HG03342 (cell line): Measurements from ENCODE around the gene ATP2B2.
"Not testable (repeated sequence)": the region's sequence is repeated elsewhere in the genome, so short reads cannot be mapped to it uniquely, and the experiment has no call there.

ENCODE experiments used
- ATAC-seq: cut with Tn5 transposase; IDR thresholded peaks from one replicate; pipeline ENCODE4 v1.9.1; 2021; ENCODE audit warnings: mild to moderate bottlenecking, moderate library complexity; ENCODE audit not compliant: unreplicated experiment

ATP2B2 gene

GRCh38 chr3:10312861-10313260 lies 192.5 kb downstream of the ATP2B2 start:
- ATAC-seq: no peak

GRCh38 chr3:10312391-10312790 lies 193.0 kb downstream of the ATP2B2 start:
- no peak for ATAC-seq

GRCh38 chr3:10311710-10312109 lies 193.7 kb downstream of the ATP2B2 start:
- ATAC-seq: no peak

GRCh38 chr3:10310578-10310977 lies 194.8 kb downstream of the ATP2B2 start:
- ATAC-seq: no peak

- no peak for ATAC-seq
Measured at GRCh38 chr3:10309736-10310135, 195.7 kb downstream of the ATP2B2 start.

- no peak for ATAC-seq
Measured at GRCh38 chr3:10308678-10309077, 196.7 kb downstream of the ATP2B2 start.

- no peak for ATAC-seq
Measured at GRCh38 chr3:10306156-10306555, 199.2 kb downstream of the ATP2B2 start.

GRCh38 chr3:10305331-10305902 lies 200.0 kb downstream of the ATP2B2 start:
- no peak for ATAC-seq

GRCh38 chr3:10304905-10305304 lies 200.5 kb downstream of the ATP2B2 start:
- no peak for ATAC-seq

GRCh38 chr3:10303785-10304184 lies 201.6 kb downstream of the ATP2B2 start:
- no peak for ATAC-seq

GRCh38 chr3:10303105-10303504 lies 202.3 kb downstream of the ATP2B2 start:
- ATAC-seq: no peak

- no peak for ATAC-seq
Measured at GRCh38 chr3:10300087-10300486, 205.3 kb downstream of the ATP2B2 start.

- ATAC-seq: peak; percentile 60
Measured at GRCh38 chr3:10299679-10300078, 205.7 kb downstream of the ATP2B2 start.

GRCh38 chr3:10299175-10299574 lies 206.2 kb downstream of the ATP2B2 start:
- ATAC-seq: no peak

- not testable (repeated sequence) for ATAC-seq
Measured at GRCh38 chr3:10298064-10298463, 207.3 kb downstream of the ATP2B2 start.

- no peak for ATAC-seq
Measured at GRCh38 chr3:10294030-10294586, 211.3 kb downstream of the ATP2B2 start.

- ATAC-seq: peak; percentile 87
Measured at GRCh38 chr3:10292505-10293419, 212.6 kb downstream of the ATP2B2 start, which contains the start of gene GHRL. Gene GHRL (minus strand): TSS chr3:10292947. CDS start chr3:10290180, 2,767 bp downstream.

- ATAC-seq: no peak
Measured at GRCh38 chr3:10291641-10292040, 213.7 kb downstream of the ATP2B2 start.

GRCh38 chr3:10290481-10291176 lies 214.8 kb downstream of the ATP2B2 start:
- ATAC-seq: no peak

GRCh38 chr3:10289787-10290355 lies 215.5 kb downstream of the ATP2B2 start:
- no peak for ATAC-seq

- no peak for ATAC-seq
Measured at GRCh38 chr3:10289077-10289476, 216.3 kb downstream of the ATP2B2 start.
